SKM-1 treated with dmso at 0.1 percent for 144 hours (cell line): ENCODE data around the gene PGPEP1.
"Not testable (repeated sequence)": the region's sequence is repeated elsewhere in the genome, so short reads cannot be mapped to it uniquely, and the experiment has no call there.

ENCODE experiments used
- DNase-seq: peaks from one replicate; lab custom pipeline; 2025; ENCODE audit not compliant: unreplicated experiment; lab: John Stamatoyannopoulos, UW

Gene PGPEP1

DNA sequence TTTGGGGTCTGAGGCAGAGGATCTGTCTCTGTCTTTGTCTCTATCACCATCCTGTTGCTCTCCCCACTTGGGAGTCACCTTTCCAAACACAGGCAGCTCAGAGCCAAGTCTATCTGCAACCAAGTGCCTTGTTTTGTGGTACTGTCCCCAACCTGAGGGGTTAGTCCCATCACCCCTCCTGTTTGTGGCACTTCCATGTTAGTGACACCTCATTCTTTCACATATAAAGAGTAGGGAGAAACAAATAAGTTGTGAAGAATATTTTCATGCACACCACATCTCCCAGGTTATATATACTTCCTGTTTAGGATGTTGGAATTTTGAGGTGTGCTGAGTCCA lies 49.3 kb downstream of the PGPEP1 start:
- DNase-seq: no peak

- DNase-seq: no peak
These were observed 49.9 kb downstream of the PGPEP1 start for GRCh38 chr19:18390065-18390907.

GRCh38 chr19:18391509-18392075 lies 51.2 kb downstream of the PGPEP1 start:
- no peak for DNase-seq

DNA sequence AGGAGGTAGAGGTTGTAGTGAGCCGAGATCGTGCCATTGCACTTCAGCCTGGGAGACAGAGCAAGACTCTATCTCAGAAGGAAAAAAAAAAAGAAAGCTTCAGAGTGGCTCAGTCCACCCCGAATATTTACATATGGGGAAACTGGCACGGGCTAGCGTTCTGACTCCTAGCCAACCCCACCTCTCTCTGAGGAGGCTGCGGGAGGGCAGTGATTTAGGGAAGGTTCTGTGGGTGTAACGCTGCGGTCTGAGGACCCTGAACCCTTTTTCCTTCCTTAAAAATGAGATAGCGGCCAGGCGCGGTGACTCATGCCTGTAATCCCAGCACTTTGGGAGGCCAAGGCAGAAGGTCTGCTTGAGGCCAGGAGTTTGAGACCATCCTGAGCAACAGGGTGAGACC lies 52.0 kb downstream of the PGPEP1 start:
- peak; percentile 74 for DNase-seq

DNA sequence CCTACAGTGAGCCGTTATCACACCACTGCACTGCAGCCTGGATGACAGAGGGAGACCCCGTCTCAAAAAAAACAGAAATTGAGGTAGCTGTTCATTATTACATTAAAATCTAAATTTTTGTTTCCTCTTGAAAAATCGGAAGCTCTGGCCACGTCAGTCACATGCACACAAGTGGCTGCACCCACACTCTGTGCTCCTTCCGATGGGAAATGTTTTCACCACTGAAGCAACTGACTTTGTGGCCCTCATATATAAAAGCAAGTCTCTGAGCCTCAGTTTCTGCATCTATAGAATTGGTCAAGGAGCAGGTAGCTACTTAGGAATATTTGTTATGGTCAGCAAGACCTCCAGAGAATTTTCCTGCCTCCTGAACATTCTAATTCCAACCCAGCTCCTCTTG lies 52.5 kb downstream of the PGPEP1 start:
- no peak for DNase-seq

DNA sequence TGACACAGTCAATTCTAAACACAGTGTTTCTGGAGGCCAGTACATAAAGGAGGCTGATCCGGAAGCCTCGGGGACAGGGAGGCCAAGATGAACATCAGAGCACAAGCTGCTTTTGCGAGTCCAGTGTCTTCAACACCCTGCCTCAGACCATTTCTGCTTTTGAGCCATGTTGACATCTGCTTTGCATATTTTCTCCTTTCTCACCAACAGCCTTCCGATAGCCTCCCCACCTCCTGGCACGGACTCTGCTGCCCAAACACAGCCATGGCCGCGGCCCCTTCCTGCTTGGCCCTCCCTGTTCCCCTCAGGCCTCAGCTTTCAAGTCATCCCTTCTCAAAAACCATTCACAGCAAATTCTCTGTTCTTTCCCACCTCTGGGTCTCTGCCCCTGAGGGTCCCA lies 53.4 kb downstream of the PGPEP1 start:
- no peak for DNase-seq

GRCh38 chr19:18396471-18397241 lies 56.3 kb downstream of the PGPEP1 start:
- DNase-seq: no peak

- DNase-seq: peak; percentile 97
These were observed 57.1 kb downstream of the PGPEP1 start, which contains the start of gene LRRC25 for GRCh38 chr19:18397242-18398202. TSS of gene LRRC25 (minus strand) at chr19:18397622. CDS start at chr19:18396963, 659 bp downstream.

DNA sequence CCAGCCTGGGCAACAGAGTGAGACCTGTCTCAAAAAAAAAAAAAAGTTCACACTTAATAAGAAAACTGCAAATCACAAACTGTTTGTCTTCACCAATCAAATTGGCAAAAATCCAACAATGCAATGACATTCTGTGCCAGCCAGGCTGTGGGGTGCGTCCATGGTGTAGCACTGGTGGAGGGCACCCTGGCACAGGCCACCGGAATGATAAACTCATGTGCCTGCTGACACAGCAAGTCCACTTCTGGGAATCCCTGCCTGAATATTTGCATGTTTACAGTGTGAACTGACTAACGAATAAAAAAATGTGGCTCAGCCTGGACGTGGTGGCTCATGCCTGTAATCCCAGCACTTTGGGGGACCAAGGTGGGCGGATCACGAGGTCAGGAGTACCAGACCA lies 58.6 kb downstream of the PGPEP1 start:
- no peak for DNase-seq

- DNase-seq: peak; percentile 91
These were observed 61.2 kb downstream of the PGPEP1 start for GRCh38 chr19:18401580-18402112.

DNA sequence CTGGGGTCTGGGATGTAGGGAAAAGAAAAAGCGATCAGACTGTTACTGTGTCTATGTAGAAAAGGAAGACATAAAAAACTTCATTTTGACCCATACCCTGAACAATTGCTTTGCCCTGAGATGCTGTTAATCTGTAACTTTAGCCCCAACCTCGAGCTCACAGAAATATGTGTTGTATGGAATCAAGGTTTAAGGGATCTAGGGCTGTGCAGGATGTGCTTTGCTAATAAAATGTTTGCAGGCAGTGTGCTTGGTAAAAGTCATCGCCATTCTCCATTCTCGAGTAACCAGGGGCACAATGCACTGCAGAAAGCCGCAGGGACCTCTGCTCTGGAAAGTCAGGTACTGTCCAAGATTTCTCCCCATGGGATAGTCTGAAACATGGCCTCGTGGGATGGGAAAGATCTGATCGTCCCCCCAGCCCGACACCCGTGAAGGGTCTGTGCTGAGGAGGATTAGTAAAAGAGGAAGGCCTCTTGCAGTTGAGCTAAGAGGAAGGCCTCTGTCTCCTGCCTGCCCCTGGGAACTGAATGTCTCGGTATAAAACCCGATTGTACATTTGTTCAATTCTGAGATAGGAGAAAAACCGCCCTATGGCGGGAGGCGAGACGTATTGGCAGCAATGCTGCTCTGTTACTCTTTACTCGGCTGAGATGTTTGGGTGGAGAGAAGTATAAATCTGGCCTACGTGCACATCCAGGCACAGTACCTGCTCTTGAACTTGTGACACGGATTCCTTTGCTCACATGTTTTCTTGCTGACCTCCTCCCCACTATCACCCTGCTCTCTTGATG lies 62.3 kb downstream of the PGPEP1 start:
- DNase-seq: not testable (repeated sequence)

- DNase-seq: not testable (repeated sequence)
These were observed 65.4 kb downstream of the PGPEP1 start for GRCh38 chr19:18405754-18406153.

DNA sequence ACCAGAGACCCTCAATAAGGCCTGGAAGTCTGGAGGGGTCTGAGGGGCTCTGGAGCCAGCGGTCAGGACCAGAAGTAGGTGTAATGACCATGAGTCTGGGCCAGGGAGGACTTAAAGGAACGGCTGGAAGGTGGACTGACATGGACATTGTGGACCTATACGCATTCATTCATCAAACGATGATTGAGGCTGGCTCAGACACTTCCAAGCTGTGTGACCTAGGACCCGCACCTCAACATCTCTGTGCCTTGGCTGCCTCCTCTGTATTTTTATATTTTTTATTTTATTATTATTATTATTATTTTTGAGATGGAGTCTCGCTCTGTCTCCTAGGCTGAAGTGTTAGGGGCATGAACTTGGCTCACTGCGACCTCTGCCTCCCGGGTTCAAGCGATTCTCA lies 66.4 kb downstream of the PGPEP1 start:
- DNase-seq: no peak

DNA sequence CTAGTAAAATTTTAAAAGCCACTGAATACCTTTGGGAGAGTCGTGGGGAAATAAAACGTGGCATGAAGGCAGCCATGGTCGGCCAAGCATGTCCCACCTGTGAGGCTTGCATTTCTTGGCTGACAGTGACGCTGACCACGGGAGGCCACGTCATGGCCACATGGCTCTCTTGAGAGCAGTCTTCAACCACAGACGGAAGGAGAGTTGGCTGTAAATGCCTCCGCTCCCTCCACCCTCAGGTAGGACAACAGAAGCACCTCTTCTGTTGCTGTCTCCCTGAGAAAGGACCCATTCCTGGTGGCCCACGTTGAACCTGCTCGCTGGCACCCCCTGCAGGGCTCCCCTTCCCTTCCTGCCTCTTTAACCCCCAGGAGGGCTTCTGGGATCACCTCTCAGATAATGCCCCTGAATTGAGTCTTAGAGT lies 67.7 kb downstream of the PGPEP1 start:
- peak; percentile 19 for DNase-seq

GRCh38 chr19:18412610-18413239 lies 72.3 kb downstream of the PGPEP1 start:
- DNase-seq: no peak

GRCh38 chr19:18414504-18415177 lies 74.2 kb downstream of the PGPEP1 start:
- DNase-seq: peak; percentile 30

DNA sequence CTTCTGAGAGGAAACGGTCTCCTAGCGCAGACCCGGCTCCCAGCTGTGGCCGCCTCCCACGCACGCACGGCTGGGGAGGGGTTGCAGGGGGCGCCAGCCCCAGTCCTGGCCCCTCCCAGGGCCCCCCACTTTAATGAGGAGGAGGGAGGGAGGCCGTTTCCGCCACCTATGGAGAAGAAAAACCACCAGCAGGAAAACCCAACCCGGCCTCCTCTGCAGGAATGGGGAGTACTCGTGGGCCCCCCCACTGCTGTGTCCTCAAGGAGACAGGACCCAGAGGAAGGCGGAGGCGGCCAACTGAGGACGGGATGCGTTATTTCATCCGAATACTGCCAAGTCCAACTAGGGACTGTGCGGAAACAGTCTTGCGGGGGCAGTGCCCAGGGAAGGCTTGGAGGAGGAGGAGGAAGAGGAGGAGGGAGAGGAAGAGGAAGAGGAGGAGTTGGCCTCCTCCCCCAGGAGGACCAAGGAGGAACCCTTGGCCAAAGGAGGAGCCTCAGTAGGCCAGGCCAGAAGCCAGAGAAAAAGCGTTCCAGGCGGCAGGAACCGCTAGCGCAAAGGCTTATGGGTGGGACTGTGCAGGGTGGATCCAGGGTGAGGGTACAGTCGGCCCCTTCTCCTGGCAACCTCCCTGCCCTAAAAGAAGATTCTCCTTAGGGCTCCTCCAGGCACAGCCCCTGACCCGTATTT lies 74.9 kb downstream of the PGPEP1 start:
- DNase-seq: peak; percentile 81

DNA sequence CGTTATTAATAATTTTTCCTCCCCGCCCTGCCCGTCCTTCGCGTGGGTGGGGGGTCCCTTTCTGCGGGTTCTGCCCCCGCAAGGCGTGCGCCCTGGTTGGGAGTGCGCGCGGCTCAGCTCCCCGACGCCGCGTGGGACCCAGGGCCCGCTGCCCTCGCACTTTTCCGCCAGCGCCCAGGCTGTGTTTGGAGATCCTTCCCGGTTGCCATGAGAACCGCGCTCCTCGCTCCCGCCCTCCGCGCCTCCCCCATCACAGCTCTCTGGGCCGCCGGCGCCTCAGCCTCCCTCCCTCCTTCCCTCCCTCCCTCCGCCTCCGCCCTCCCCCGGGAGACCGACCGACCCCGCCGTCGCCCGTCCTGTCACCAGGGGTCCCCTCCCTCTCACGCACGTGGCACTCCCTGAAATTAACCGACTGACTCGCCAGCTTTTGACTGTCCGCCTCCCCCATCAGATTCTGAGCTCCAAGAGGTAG lies 76.4 kb downstream of the PGPEP1 start:
- DNase-seq: peak; percentile 82
